Measurements from ENCODE around the gene CHD1L.
"Not testable (repeated sequence)": the region's sequence is repeated elsewhere in the genome, so short reads cannot be mapped to it uniquely, and the experiment has no call there.

The CHD1L gene

DNA sequence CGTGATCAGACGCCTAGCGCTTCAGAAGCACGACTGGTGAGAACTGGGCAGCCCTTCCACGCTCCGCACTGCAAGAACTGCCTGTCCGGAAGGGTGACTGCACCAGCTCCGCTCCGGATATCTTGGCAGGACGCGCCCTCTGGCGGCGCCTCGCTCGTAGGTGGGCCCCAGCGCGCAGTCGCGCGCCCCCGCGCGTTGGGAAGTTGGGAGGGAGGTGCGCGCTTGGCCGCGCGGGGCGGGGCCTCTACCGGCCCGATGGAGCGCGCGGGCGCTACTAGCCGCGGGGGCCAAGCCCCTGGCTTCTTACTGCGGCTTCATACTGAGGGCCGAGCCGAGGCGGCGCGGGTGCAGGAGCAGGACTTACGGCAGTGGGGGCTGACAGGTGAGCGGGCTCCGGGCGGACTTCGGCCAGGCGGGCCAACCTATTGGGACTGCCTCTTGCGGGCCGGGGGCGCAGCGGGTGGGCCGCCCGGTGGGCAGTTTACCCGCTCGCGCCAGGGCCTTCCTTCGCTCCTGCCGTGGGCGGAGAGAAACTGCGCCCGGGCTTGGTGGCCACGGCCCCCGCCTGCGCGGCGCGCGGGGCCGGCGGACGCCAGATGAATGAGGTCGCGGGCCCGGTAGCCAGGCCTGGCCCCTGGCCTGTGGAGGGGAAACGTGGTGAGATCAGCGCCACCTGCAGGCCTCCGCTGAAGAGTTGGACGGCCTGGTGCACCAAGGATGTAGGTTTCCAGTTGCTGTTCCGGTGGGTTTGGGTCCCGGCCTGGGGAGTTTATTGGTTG, at the start of gene CHD1L:
TSS of gene CHD1L (plus strand) at position 236 of the 779 bp plus-strand sequence. CDS start at position 256, 20 bp downstream.
- Histone ChIP-seq H3K36me3 (replicated peaks) (no peaks in the 10 kb centered on the region), H3K27me3 (replicated peaks) (no peaks in the 10 kb centered on the region), H3K4me3 (ENCODE audit: low read depth, low read length) (peak within 1 kb of the TSS; percentile 89), H3K27ac (peak within 1 kb of the TSS; percentile 80)
- TF ChIP-seq, protein P1, sequence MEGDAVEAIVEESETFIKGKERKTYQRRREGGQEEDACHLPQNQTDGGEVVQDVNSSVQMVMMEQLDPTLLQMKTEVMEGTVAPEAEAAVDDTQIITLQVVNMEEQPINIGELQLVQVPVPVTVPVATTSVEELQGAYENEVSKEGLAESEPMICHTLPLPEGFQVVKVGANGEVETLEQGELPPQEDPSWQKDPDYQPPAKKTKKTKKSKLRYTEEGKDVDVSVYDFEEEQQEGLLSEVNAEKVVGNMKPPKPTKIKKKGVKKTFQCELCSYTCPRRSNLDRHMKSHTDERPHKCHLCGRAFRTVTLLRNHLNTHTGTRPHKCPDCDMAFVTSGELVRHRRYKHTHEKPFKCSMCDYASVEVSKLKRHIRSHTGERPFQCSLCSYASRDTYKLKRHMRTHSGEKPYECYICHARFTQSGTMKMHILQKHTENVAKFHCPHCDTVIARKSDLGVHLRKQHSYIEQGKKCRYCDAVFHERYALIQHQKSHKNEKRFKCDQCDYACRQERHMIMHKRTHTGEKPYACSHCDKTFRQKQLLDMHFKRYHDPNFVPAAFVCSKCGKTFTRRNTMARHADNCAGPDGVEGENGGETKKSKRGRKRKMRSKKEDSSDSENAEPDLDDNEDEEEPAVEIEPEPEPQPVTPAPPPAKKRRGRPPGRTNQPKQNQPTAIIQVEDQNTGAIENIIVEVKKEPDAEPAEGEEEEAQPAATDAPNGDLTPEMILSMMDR (IDR thresholded peaks at IDR 0.05; ENCODE audit: low read depth, low read length, missing control alignments) = peak; percentile 86
- in situ Hi-C loops (cut with HindIII; ENCODE audit: low pct_ligation_motif_present, low sequenced_read_pairs) = no loop called here
- DNase-seq = peak; percentile 93

DNA sequence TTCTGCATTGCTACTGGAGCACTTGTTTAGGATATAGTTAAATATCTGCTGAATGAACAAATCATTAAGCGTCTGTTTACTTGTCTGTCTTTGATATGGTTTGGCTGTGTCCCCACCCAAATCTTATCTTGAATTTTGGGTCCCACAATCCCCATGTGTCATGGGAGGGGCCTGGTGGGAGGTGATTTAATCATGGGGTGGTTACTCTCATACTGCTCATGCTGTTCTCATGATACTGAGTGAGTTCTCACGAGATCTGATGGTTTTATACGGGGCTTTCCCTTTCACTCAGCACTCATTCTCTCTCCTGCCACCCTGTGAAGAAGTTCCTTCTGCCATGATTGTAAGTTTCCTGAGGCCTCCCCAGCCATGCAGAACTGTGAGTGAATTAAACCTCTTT, 45.2 kb upstream of the CHD1L start:
- H3K27ac ChIP-seq; DNase-seq; H3K4me3 ChIP-seq (ENCODE audit: low read depth, low read length); H3K36me3 ChIP-seq (replicated peaks); in situ Hi-C loops (cut with HindIII; ENCODE audit: low pct_ligation_motif_present, low sequenced_read_pairs); H3K27me3 ChIP-seq (replicated peaks): not testable (repeated sequence)

DNA sequence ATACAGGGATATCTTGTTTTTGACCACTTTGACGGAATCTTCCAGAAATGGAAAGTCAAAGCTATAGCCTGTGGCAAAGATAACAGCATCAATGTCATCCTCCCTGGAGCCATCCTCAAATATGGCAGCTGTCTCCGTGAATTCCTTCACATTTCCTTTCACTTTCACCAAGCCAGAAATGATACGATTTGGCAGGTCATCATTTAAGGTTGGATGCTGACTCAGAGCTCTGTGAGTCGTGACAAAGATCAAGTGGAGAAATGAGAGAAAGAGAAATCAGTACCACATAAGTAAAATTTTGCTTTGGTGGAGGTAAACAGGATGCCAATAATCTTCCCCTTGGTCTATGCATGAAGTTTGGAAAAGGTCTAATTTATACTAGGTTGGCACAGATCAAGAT, 41.2 kb upstream of the CHD1L start:
- in situ Hi-C loops (cut with HindIII; ENCODE audit: low pct_ligation_motif_present, low sequenced_read_pairs) = no loop called here
- no peak overlapping the region for H3K4me3 ChIP-seq (ENCODE audit: low read depth, low read length)
- no peaks in the 10 kb centered on the region for H3K36me3 ChIP-seq (replicated peaks)
- no peak for DNase-seq
- H3K27me3 ChIP-seq (replicated peaks) = no peaks in the 10 kb centered on the region
- H3K27ac ChIP-seq = no peak overlapping the region
- TF ChIP-seq, protein P1 (IDR thresholded peaks at IDR 0.05; ENCODE audit: low read depth, low read length, missing control alignments) = no peak

DNA sequence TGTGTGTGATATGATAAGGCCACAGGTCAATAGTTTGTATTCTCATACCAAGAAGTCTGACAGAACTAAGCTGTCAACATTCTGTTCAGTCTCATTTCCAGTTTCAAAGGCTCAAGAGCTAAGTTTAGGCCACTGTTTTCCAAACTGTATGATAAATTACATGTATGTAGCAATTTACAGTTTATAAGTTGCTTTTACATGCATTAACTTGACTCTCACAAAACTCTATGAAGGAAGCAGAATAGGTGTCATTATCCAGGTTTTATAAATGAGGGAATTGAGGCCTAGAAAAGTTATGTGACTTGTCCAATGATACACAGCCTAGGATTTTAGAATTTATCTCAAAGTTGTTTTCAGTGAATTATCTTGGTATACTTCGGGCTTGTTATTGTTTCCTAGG, 40.7 kb upstream of the CHD1L start:
- Histone ChIP-seq H3K4me3 (ENCODE audit: low read depth, low read length) (no peak overlapping the region), H3K27me3 (replicated peaks) (no peaks in the 10 kb centered on the region), H3K36me3 (replicated peaks) (no peaks in the 10 kb centered on the region), H3K27ac (no peak overlapping the region)
- TF ChIP-seq, protein P1 (IDR thresholded peaks at IDR 0.05; ENCODE audit: low read depth, low read length, missing control alignments) = no peak
- in situ Hi-C loops (cut with HindIII; ENCODE audit: low pct_ligation_motif_present, low sequenced_read_pairs) = no loop called here
- DNase-seq = no peak

DNA sequence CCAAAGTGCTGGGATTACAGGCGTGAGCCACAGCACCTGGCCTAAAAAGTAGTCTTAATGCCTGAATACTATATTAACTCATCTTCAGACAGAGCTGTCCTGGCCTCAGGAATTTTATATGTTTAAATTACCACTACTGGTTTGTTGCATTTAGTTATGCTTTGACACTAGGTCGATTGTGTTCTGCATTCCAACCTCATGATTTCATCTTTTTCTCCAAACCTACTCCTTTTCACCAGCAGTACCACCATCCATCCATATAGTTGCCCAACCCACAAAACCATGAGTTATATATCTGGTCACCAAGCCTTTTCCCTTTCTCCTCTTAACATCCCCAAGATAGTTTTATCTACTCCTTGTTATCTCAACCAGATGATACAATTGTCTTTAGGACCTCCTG, 39.9 kb upstream of the CHD1L start:
- no peak overlapping the region for H3K27ac ChIP-seq
- TF ChIP-seq, protein P1 (IDR thresholded peaks at IDR 0.05; ENCODE audit: low read depth, low read length, missing control alignments) = no peak
- H3K36me3 ChIP-seq (replicated peaks) = no peaks in the 10 kb centered on the region
- H3K4me3 ChIP-seq (ENCODE audit: low read depth, low read length) = no peak overlapping the region
- DNase-seq = no peak
- no peaks in the 10 kb centered on the region for H3K27me3 ChIP-seq (replicated peaks)
- in situ Hi-C loops (cut with HindIII; ENCODE audit: low pct_ligation_motif_present, low sequenced_read_pairs) = no loop called here

DNA sequence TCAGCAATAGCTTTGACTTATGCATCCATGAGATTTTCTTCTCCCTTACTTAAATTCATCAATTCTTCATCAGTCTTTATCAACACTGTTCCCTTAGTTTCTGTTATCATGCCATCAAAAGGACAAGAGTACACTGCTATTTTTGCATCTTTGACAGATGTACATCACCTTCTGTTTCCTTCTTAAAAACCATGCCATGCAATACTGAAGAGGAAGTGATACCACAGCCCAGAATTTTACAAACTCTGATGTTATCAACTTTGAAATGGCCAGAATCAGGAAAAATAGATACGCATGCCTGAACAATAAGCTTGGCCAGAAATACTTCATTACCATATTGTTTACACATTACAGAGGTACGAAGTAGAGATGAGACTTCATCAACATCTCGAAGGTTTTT, 38.4 kb upstream of the CHD1L start:
- no peak for DNase-seq
- TF ChIP-seq, protein P1 (IDR thresholded peaks at IDR 0.05; ENCODE audit: low read depth, low read length, missing control alignments) = no peak
- no peak overlapping the region for H3K27ac ChIP-seq
- in situ Hi-C loops (cut with HindIII; ENCODE audit: low pct_ligation_motif_present, low sequenced_read_pairs) = no loop called here
- no peaks in the 10 kb centered on the region for H3K36me3 ChIP-seq (replicated peaks)
- H3K4me3 ChIP-seq (ENCODE audit: low read depth, low read length) = no peak overlapping the region
- no peaks in the 10 kb centered on the region for H3K27me3 ChIP-seq (replicated peaks)
